CD8-positive, alpha-beta memory T cell (primary cell): Measurements from ENCODE around the gene ADGRF5. TPM values are rescaled to one million over a fixed set of nuclear protein-coding genes. Genes with fewer than 3 reads are reported as not detected.

Source experiments
- CTCF ChIA-PET: fragments of 350-600 bp; sonication (Branson Sonifier 250); formaldehyde crosslinking; loops from one replicate; lab custom pipeline; 2021; ENCODE audit warnings: antibody characterized with exemption; lab: Charles Lee
- POLR2A ChIA-PET: fragments of 350-600 bp; sonication (Branson Sonifier 250); formaldehyde crosslinking; loops from one replicate; lab custom pipeline; 2021; ENCODE audit warnings: antibody characterized with exemption; lab: Charles Lee
- DNase-seq, 5 donors: peaks; one replicate each; pipeline versions ENCODE4 v3.0.0 to v3.0.0-alpha.2; 2020 to 2022; ENCODE audit warnings: mixed read lengths in 1 of 5
- H3K27ac ChIP-seq: one replicate; pipeline ENCODE4 v1.7.0; 2013; ENCODE audit warnings: low read depth, mild to moderate bottlenecking, low read length, moderate library complexity
- H3K27me3 ChIP-seq: 2 replicates; pipeline ENCODE4 v1.7.0; 2013; ENCODE audit warnings: low read length, mild to moderate bottlenecking; ENCODE audit not compliant: insufficient read depth, poor library complexity, severe bottlenecking
- H3K36me3 ChIP-seq: 2 replicates; pipeline ENCODE4 v1.7.0; 2013; ENCODE audit warnings: mild to moderate bottlenecking, low read length, moderate library complexity; ENCODE audit not compliant: insufficient read depth
- H3K4me1 ChIP-seq: 2 replicates; pipeline ENCODE4 v1.7.0; 2013; ENCODE audit warnings: mild to moderate bottlenecking, low read length, moderate library complexity; ENCODE audit not compliant: insufficient read depth
- H3K4me3 ChIP-seq: 2 replicates; pipeline ENCODE4 v1.7.0; 2013; ENCODE audit warnings: mild to moderate bottlenecking, low read length
- H3K9me3 ChIP-seq: 2 replicates; pipeline ENCODE4 v1.7.0; 2013; ENCODE audit warnings: mild to moderate bottlenecking, low read length
- H3K27ac Mint-ChIP-seq, 8 donors: one replicate each; pipeline ENCODE4 v1.8.0; 2020 to 2021; ENCODE audit warnings: mixed read lengths in 8 of 8, mild to moderate bottlenecking in 6 of 8, inconsistent platforms in 3 of 8, moderate library complexity in 3 of 8
- H3K27me3 Mint-ChIP-seq, 2 donors: one replicate each; pipeline ENCODE4 v1.8.0; 2020 to 2021; ENCODE audit warnings: mixed read lengths in 2 of 2, mild to moderate bottlenecking in 1 of 2, moderate library complexity in 1 of 2
- H3K36me3 Mint-ChIP-seq, 3 donors: one replicate each; pipeline ENCODE4 v1.8.0; 2020 to 2021; ENCODE audit warnings: mixed read lengths in 3 of 3, inconsistent platforms in 1 of 3, mild to moderate bottlenecking in 1 of 3
- H3K4me1 Mint-ChIP-seq, 3 donors: one replicate each; pipeline ENCODE4 v1.8.0; 2020 to 2021; ENCODE audit warnings: mixed read lengths in 3 of 3, inconsistent platforms in 1 of 3, mild to moderate bottlenecking in 1 of 3
- H3K4me3 Mint-ChIP-seq, 7 donors: one replicate each; pipeline ENCODE4 v1.8.0; 2020 to 2021; ENCODE audit warnings: mixed read lengths in 7 of 7, mild to moderate bottlenecking in 6 of 7, moderate library complexity in 4 of 7, inconsistent platforms in 2 of 7
- H3K9me3 Mint-ChIP-seq, 5 donors: one replicate each; pipeline ENCODE4 v1.8.0; 2020 to 2022; ENCODE audit warnings: mixed read lengths in 5 of 5, mild to moderate bottlenecking in 3 of 5, moderate library complexity in 2 of 5, inconsistent platforms in 1 of 5
- polyA plus RNA-seq: library from polyadenylated mRNA; unstranded; fragments of 300-500 nt; fragmentation: Illumina TruSeq; gene quantifications from one replicate; pipeline ENCODE4 v1.2.3, GENCODE V29; 2021
- total RNA-seq, 2 experiments: library from RNA; stranded (reverse); gene quantifications; one replicate each; pipeline ENCODE4 v1.2.3, GENCODE V29; 2021

Gene ADGRF5
- total and polyA plus RNA-seq, 3 experiments from 2014 or later, result not detected

- Histone ChIP-seq H3K27ac (no peak overlapping the region), H3K4me1 (no peaks in the 10 kb centered on the region), H3K27me3 (no peaks in the 10 kb centered on the region), H3K4me3 (no peak overlapping the region), H3K36me3 (no peaks in the 10 kb centered on the region), H3K9me3 (no peaks in the 10 kb centered on the region)
- no peak for DNase-seq
- ChIA-PET POLR2A (no interaction called here), CTCF (no interaction called here)
- H3K9me3 Mint-ChIP-seq, result no peaks in the 10 kb centered on the region
- no peak overlapping the region for H3K4me3 Mint-ChIP-seq
- H3K27me3 Mint-ChIP-seq, result peaks cover 2 to 13% of the 10 kb centered on the region in 2 donors
- peaks cover 0 to 3% (median 0%) of the 10 kb centered on the region in 3 donors for H3K36me3 Mint-ChIP-seq
- H3K4me1 Mint-ChIP-seq, result no peaks in the 10 kb centered on the region
- H3K27ac Mint-ChIP-seq, result no peak overlapping the region
Observed at GRCh38 chr6:46895930-46896329, 25.8 kb downstream of the ADGRF5 start.

- CTCF ChIA-PET, result no interaction called here
- no peak for DNase-seq
- H3K9me3 ChIP-seq, result no peaks in the 10 kb centered on the region
- H3K4me1 ChIP-seq, result no peaks in the 10 kb centered on the region
- H3K27ac ChIP-seq, result no peak overlapping the region
- Mint-ChIP-seq H3K4me3 (no peak overlapping the region), H3K36me3 (peaks cover 0 to 3% (median 0%) of the 10 kb centered on the region in 3 donors), H3K27ac (no peak overlapping the region), H3K4me1 (no peaks in the 10 kb centered on the region), H3K9me3 (no peaks in the 10 kb centered on the region), H3K27me3 (peaks cover 5 to 7% of the 10 kb centered on the region in 2 donors)
- H3K4me3 ChIP-seq, result no peak overlapping the region
- POLR2A ChIA-PET, result no interaction called here
- H3K36me3 ChIP-seq, result no peaks in the 10 kb centered on the region
- no peaks in the 10 kb centered on the region for H3K27me3 ChIP-seq
Observed at GRCh38 chr6:46894433-46894832, 27.3 kb downstream of the ADGRF5 start.

DNA sequence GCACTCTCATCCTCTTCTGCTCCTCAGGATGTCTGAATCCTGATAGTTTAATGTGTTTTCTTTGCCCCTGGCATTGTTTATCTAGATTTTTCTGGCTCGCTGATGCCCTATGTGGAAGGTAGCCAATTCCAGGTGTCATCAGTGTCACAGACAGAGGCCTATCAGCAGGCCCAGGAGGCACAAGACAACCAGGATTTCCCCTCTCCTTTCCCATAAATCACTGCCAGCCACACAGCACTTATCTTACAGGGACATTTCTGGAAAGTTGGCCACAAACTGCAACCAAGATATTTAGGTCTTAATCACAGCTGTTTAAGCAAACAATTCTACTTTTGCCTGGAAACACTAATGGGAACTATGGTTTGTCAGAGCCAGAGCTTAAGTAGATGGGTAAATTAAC, 28.1 kb downstream of the ADGRF5 start:
- no peak overlapping the region for H3K27ac Mint-ChIP-seq
- no peaks in the 10 kb centered on the region for H3K36me3 Mint-ChIP-seq
- ChIA-PET CTCF (no interaction called here), POLR2A (no interaction called here)
- DNase-seq, result no peak
- H3K4me1 Mint-ChIP-seq, result no peaks in the 10 kb centered on the region
- Histone ChIP-seq H3K36me3 (no peaks in the 10 kb centered on the region), H3K9me3 (no peaks in the 10 kb centered on the region), H3K4me1 (no peaks in the 10 kb centered on the region), H3K27ac (no peak overlapping the region), H3K27me3 (no peaks in the 10 kb centered on the region), H3K4me3 (no peak overlapping the region)
- no peak overlapping the region for H3K4me3 Mint-ChIP-seq
- no peaks in the 10 kb centered on the region for H3K9me3 Mint-ChIP-seq
- peaks cover 3 to 5% of the 10 kb centered on the region in 2 donors for H3K27me3 Mint-ChIP-seq

- CTCF ChIA-PET, result no interaction called here
- H3K4me1 ChIP-seq, result no peaks in the 10 kb centered on the region
- no peak overlapping the region for H3K4me3 ChIP-seq
- H3K4me1 Mint-ChIP-seq, result no peaks in the 10 kb centered on the region
- no peaks in the 10 kb centered on the region for H3K36me3 Mint-ChIP-seq
- no peaks in the 10 kb centered on the region for H3K9me3 ChIP-seq
- no peaks in the 10 kb centered on the region for H3K27me3 ChIP-seq
- no peaks in the 10 kb centered on the region for H3K9me3 Mint-ChIP-seq
- no peaks in the 10 kb centered on the region for H3K36me3 ChIP-seq
- no peak overlapping the region for H3K27ac Mint-ChIP-seq
- H3K27ac ChIP-seq, result no peak overlapping the region
- no peak overlapping the region for H3K4me3 Mint-ChIP-seq
- peaks cover 3 to 5% of the 10 kb centered on the region in 2 donors for H3K27me3 Mint-ChIP-seq
- no peak for DNase-seq
- POLR2A ChIA-PET, result no interaction called here
Observed at GRCh38 chr6:46891252-46891795, 30.4 kb downstream of the ADGRF5 start.

GRCh38 chr6:46888578-46888977, 33.2 kb downstream of the ADGRF5 start:
- no peaks in the 10 kb centered on the region for H3K9me3 Mint-ChIP-seq
- Histone ChIP-seq H3K27ac (no peak overlapping the region), H3K36me3 (no peaks in the 10 kb centered on the region), H3K27me3 (no peaks in the 10 kb centered on the region), H3K4me3 (no peak overlapping the region), H3K4me1 (no peaks in the 10 kb centered on the region), H3K9me3 (no peaks in the 10 kb centered on the region)
- H3K4me1 Mint-ChIP-seq, result no peaks in the 10 kb centered on the region
- H3K36me3 Mint-ChIP-seq, result no peaks in the 10 kb centered on the region
- H3K27ac Mint-ChIP-seq, result no peak overlapping the region
- ChIA-PET POLR2A (no interaction called here), CTCF (no interaction called here)
- peaks cover 0 to 5% of the 10 kb centered on the region in 2 donors for H3K27me3 Mint-ChIP-seq
- H3K4me3 Mint-ChIP-seq, result no peak overlapping the region
- no peak for DNase-seq

DNA sequence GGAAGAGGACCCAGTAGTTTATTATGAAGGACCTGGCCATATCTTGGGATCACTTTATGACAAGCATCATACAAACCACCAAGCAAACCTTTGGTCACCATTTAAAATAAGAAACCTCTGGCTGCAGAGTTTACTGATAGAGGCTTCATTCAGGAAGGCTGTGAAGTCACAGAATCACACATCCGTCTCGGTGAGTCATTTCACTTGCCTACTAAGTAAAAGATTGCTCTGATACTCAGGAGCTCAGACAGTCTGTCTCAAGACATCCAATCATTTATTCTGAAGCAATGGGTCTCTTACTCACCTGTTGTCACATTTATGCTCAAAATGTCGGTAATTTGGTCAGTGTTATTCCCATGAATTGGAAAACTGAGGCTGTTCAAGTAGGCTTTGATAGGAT, 33.7 kb downstream of the ADGRF5 start:
- CTCF ChIA-PET, result no interaction called here
- no peaks in the 10 kb centered on the region for H3K9me3 Mint-ChIP-seq
- H3K4me1 ChIP-seq, result no peaks in the 10 kb centered on the region

DNA sequence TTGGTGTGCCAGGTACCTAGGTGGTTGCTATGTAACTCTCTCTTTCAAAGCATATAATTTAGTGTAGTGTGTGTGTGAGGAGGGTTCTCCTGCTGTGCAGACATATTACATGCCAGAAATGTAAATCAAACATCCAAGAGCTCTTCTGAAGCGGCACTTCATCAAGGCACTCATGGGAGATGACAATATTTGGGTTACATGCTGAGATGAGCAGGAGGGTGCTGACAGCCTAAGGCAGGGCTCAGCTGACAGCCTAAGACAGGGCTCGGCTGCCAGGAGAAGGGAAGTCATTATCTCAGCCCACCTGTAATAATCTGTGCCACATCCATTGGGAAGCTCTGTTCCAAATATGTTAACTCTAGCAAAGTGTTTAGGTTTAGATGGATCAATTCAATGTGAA, 39.1 kb downstream of the ADGRF5 start:
- peaks cover 3 to 10% of the 10 kb centered on the region in 2 donors for H3K27me3 Mint-ChIP-seq
- Histone ChIP-seq H3K27me3 (no peaks in the 10 kb centered on the region), H3K4me3 (no peak overlapping the region), H3K27ac (no peak overlapping the region), H3K36me3 (no peaks in the 10 kb centered on the region), H3K9me3 (no peaks in the 10 kb centered on the region), H3K4me1 (no peaks in the 10 kb centered on the region)
- no peak for DNase-seq
- no peak overlapping the region for H3K27ac Mint-ChIP-seq
- no peaks in the 10 kb centered on the region for H3K36me3 Mint-ChIP-seq
- no peaks in the 10 kb centered on the region for H3K4me1 Mint-ChIP-seq
- peaks cover 0 to 2% (median 0%) of the 10 kb centered on the region in 5 donors for H3K9me3 Mint-ChIP-seq
- ChIA-PET CTCF (no interaction called here), POLR2A (no interaction called here)
- H3K4me3 Mint-ChIP-seq, result no peak overlapping the region

More for the DNA sequence above, 33.7 kb downstream of the ADGRF5 start:
- Mint-ChIP-seq H3K27me3 (peaks cover 0 to 5% of the 10 kb centered on the region in 2 donors), H3K36me3 (no peaks in the 10 kb centered on the region), H3K4me3 (no peak overlapping the region), H3K4me1 (no peaks in the 10 kb centered on the region), H3K27ac (no peak overlapping the region)
- no peaks in the 10 kb centered on the region for H3K27me3 ChIP-seq
- DNase-seq, result no peak
- H3K36me3 ChIP-seq, result no peaks in the 10 kb centered on the region
- H3K9me3 ChIP-seq, result no peaks in the 10 kb centered on the region
- POLR2A ChIA-PET, result no interaction called here
- H3K4me3 ChIP-seq, result no peak overlapping the region
- H3K27ac ChIP-seq, result no peak overlapping the region

- no peak overlapping the region for H3K27ac ChIP-seq
- no peaks in the 10 kb centered on the region for H3K9me3 ChIP-seq
- DNase-seq, result no peak
- no peaks in the 10 kb centered on the region for H3K36me3 Mint-ChIP-seq
- no peaks in the 10 kb centered on the region for H3K27me3 ChIP-seq
- CTCF ChIA-PET, result no interaction called here
- no peaks in the 10 kb centered on the region for H3K4me1 Mint-ChIP-seq
- H3K4me3 Mint-ChIP-seq, result no peak overlapping the region
- POLR2A ChIA-PET, result no interaction called here
- peaks cover 0 to 2% (median 0%) of the 10 kb centered on the region in 5 donors for H3K9me3 Mint-ChIP-seq
- peaks cover 3 to 10% of the 10 kb centered on the region in 2 donors for H3K27me3 Mint-ChIP-seq
- H3K36me3 ChIP-seq, result no peaks in the 10 kb centered on the region
- H3K27ac Mint-ChIP-seq, result no peak overlapping the region
- no peak overlapping the region for H3K4me3 ChIP-seq
- H3K4me1 ChIP-seq, result no peaks in the 10 kb centered on the region
Observed at GRCh38 chr6:46879003-46879402, 42.7 kb downstream of the ADGRF5 start.
